ENCODE results near the gene FGFR3. TPM values are rescaled to one million over a fixed set of nuclear protein-coding genes. Genes with fewer than 3 reads are reported as not detected.

FGFR3 gene
- polyA plus RNA-seq, 1 experiment: 0.06 TPM

DNA sequence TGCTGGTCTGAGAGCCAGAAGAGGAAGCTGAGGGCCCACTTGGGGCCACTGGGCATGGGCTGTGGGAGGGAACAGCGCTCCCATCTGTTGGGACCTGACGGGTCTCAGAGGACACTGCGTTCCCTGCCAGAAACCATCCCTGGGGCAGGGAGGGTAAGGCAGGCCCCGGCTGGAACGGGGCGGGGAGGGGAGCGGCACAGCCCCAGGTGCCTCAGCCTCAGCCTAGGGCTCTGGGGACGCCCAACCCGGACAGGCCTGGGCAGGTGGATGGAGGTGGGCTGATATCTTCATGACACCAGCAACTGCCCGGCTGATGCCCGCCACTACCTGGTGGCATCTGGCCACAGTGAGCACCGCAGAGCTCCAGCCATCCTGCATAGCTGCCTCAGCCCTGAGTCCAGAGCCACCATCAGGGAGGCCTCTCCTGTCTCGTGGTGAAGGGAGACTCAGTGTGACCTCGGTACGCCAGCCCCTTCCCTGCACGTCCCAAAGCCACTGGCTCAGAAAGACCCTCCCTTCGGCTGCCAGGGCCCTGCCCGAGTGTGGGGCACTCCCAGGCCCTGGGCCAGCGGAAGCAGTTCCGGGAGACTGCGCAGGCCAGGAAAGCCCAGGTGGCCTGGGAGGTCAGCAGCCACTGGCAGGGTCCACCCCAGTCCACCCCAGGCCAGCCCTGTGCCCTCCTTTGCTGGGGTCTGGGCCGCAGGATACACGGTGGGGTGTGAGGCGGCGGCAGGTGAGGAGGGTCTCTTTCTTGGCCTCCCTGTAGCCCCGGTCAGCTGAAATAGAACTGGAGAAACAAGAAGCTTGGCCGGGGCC is 34.6 kb upstream of the FGFR3 start:
- no peaks in the 10 kb centered on the region; the same call in 1 of the 2 replicates for H3K9me3 ChIP-seq (ENCODE audit: control insufficient read depth, insufficient read depth, low read length)
- no peak overlapping the region for H3K4me3 ChIP-seq (ENCODE audit: low read depth, low read length)
- DNase-seq (ENCODE audit: low read depth, low spot score): no peak
- CTCF ChIA-PET: interaction anchor here (2.0 kb wide), 1 partner anchor 9 kb away, joined by 5 read pairs; no protein-coding TSS in a partner anchor
- TF ChIP-seq CTCF (IDR thresholded peaks at IDR 0.05; ENCODE audit: low read depth, low read length): no peak
- H3K27me3 ChIP-seq (ENCODE audit: control insufficient read depth, insufficient read depth, low read length): no peaks in the 10 kb centered on the region
- H3K27ac ChIP-seq (ENCODE audit: low read depth, low read length): no peak overlapping the region
- POLR2A ChIA-PET: no interaction called here

DNA sequence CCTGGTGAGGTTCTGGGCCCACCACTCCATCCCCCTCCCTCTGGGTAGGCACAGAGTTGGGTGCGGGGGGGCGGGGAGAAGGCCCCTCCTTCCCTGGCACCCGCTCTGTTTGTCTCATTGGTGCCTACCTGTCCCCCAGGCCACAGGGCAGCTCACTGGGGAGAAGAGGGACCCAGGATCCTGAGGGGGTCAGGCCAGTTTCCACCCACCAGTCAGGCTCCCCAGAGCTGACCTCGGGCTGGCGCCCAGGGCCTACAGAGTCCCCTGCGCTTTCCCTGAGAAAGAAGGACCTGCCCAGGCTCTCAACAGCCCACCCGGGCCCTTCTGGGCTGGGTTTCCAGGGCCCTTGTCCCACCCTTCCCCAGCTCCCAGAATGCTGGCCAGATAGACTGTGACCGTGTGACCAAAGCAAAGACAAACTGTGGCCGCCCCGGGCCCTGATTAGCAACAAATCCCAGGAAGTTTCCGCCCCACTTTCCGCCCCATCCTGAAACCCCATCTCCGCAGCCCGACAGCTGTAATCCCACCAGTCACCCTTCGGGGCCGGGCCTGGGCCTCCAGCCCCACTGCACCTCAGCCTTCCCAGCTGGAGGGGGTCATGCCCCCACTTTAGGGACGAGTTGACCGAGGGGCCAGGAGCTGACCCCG is 33.8 kb upstream of the FGFR3 start:
- H3K27ac ChIP-seq (ENCODE audit: low read depth, low read length): no peak overlapping the region
- H3K27me3 ChIP-seq (ENCODE audit: control insufficient read depth, insufficient read depth, low read length): no peaks in the 10 kb centered on the region
- H3K9me3 ChIP-seq (ENCODE audit: control insufficient read depth, insufficient read depth, low read length): no peaks in the 10 kb centered on the region; the same call in 1 of the 2 replicates
- DNase-seq (ENCODE audit: low read depth, low spot score): no peak
- POLR2A ChIA-PET: interaction anchor here (0.6 kb wide), 1 partner anchor 966 kb away, joined by 9 read pairs; no protein-coding TSS in a partner anchor
- no peak for TF ChIP-seq CTCF (IDR thresholded peaks at IDR 0.05; ENCODE audit: low read depth, low read length)
- CTCF ChIA-PET: interaction anchor here (2.0 kb wide), 1 partner anchor 9 kb away, joined by 5 read pairs; no protein-coding TSS in a partner anchor
- H3K4me3 ChIP-seq (ENCODE audit: low read depth, low read length): no peak overlapping the region

- Histone ChIP-seq H3K27me3 (ENCODE audit: control insufficient read depth, insufficient read depth, low read length) (no peaks in the 10 kb centered on the region), H3K9me3 (ENCODE audit: control insufficient read depth, insufficient read depth, low read length) (no peaks in the 10 kb centered on the region; the same call in 1 of the 2 replicates), H3K4me3 (ENCODE audit: low read depth, low read length) (no peak overlapping the region), H3K27ac (ENCODE audit: low read depth, low read length) (no peak overlapping the region)
- no peak for DNase-seq (ENCODE audit: low read depth, low spot score)
- CTCF ChIA-PET: interaction anchor here (2.0 kb wide), 1 partner anchor 8 kb away, joined by 5 read pairs; no protein-coding TSS in a partner anchor
- no peak for TF ChIP-seq CTCF (IDR thresholded peaks at IDR 0.05; ENCODE audit: low read depth, low read length)
- POLR2A ChIA-PET: interaction anchor here (0.6 kb wide), 1 partner anchor 965 kb away, joined by 9 read pairs; no protein-coding TSS in a partner anchor
Measured at GRCh38 chr4:1759818-1760223, 33.3 kb upstream of the FGFR3 start.

- H3K27ac ChIP-seq (ENCODE audit: low read depth, low read length): no peak overlapping the region
- no peaks in the 10 kb centered on the region for H3K27me3 ChIP-seq (ENCODE audit: control insufficient read depth, insufficient read depth, low read length)
- POLR2A ChIA-PET: no interaction called here
- DNase-seq (ENCODE audit: low read depth, low spot score): no peak
- TF ChIP-seq CTCF (IDR thresholded peaks at IDR 0.05; ENCODE audit: low read depth, low read length): no peak
- CTCF ChIA-PET: no interaction called here
- no peak overlapping the region for H3K4me3 ChIP-seq (ENCODE audit: low read depth, low read length)
- H3K9me3 ChIP-seq (ENCODE audit: control insufficient read depth, insufficient read depth, low read length): no peaks in the 10 kb centered on the region; the same call in 1 of the 2 replicates
Measured at GRCh38 chr4:1760521-1761071, 32.5 kb upstream of the FGFR3 start.

All from AG04450 (cell line).